ENCODE measurements around the gene CDKN2B-AS1. TPM values are rescaled to one million over a fixed set of nuclear protein-coding genes. Genes with fewer than 3 reads are reported as not detected.

CDKN2B-AS1 gene
- total RNA-seq, 1 donor from 2014 or later = 3.5 TPM

DNA sequence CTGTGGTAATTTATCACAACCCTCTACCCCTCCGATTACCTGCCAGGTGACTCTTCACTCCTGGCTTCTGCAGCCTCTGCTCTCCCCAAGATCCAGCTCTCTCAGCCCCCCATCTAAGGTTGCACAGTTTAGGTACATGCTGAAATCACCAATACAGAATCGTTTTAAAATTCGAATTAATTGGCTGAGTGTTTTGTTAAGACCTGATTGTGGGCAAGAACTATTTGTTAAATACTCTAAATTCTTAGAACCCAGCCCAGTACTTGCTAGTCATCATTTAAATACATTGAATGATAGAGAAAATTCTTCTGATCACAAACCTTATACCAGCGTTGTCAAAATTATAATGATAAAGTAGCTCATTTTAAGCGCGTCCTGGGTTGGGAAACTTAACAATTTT is 162.0 kb downstream of the CDKN2B-AS1 start:
- no peak for TF ChIP-seq CTCF (IDR thresholded peaks at IDR 0.05)
- Mint-ChIP-seq H3K4me1 (ENCODE audit: low read depth) (peaks cover 43% of the 10 kb centered on the region), H3K9me3 (ENCODE audit: low read depth) (no peaks in the 10 kb centered on the region), H3K4me3 (ENCODE audit: unreplicated experiment) (no peak overlapping the region), H3K27me3 (ENCODE audit: low read depth) (no peaks in the 10 kb centered on the region), H3K27ac (ENCODE audit: unreplicated experiment) (no peak overlapping the region), H3K36me3 (ENCODE audit: low read depth) (peaks cover 1% of the 10 kb centered on the region)
- no peak for DNase-seq (ENCODE audit: low spot score)

GRCh38 chr9:22157276-22157675 is 162.7 kb downstream of the CDKN2B-AS1 start:
- Mint-ChIP-seq H3K4me1 (ENCODE audit: low read depth) (peaks cover 43% of the 10 kb centered on the region), H3K27me3 (ENCODE audit: low read depth) (peaks cover 2% of the 10 kb centered on the region), H3K9me3 (ENCODE audit: low read depth) (no peaks in the 10 kb centered on the region), H3K36me3 (ENCODE audit: low read depth) (no peaks in the 10 kb centered on the region), H3K4me3 (ENCODE audit: unreplicated experiment) (no peak overlapping the region), H3K27ac (ENCODE audit: unreplicated experiment) (peak overlapping the region; percentile 69)
- DNase-seq (ENCODE audit: low spot score) = no peak
- no peak for TF ChIP-seq CTCF (IDR thresholded peaks at IDR 0.05)

DNA sequence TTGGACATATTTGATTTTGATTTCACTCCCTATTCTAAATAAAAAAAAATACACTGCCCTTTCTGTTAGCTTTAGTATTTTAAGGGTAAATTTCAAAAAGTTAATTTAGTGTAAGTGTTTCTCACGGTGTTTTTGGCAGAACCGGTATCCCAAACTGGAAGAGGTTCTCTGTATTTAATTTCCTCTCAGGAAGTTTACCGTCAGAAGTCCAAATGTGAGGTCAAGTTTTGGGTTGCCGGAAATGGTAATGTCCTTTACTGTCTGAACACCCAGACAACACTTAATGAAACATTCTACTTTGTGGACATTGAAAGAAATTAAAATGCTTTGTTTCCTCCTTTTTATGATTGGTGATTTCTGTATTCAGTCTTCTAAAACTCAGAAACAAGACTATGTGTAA is 163.2 kb downstream of the CDKN2B-AS1 start:
- Mint-ChIP-seq H3K9me3 (ENCODE audit: low read depth) (no peaks in the 10 kb centered on the region), H3K27me3 (ENCODE audit: low read depth) (peaks cover 2% of the 10 kb centered on the region), H3K4me1 (ENCODE audit: low read depth) (peaks cover 42% of the 10 kb centered on the region), H3K36me3 (ENCODE audit: low read depth) (no peaks in the 10 kb centered on the region), H3K27ac (ENCODE audit: unreplicated experiment) (peak overlapping the region; percentile 32), H3K4me3 (ENCODE audit: unreplicated experiment) (no peak overlapping the region)
- no peak for TF ChIP-seq CTCF (IDR thresholded peaks at IDR 0.05)
- no peak for DNase-seq (ENCODE audit: low spot score)

DNA sequence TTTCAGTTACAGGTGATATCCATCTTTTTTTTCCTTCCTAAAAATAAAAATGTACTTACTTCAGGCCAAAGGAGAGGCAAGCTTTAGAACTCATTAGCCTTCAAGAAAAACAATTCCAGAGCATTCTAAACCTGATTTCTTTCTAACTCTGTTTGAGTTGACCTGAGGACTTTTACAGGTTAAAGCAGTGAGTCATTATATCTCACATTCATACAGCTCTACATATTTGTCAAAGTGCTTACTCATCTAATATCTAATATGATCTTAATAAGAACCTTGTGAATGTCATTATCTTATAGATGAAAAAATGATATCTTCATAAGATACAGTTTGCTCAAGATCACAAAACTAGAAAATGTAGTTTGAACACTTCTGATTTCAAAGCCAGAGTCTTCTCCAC is 163.7 kb downstream of the CDKN2B-AS1 start:
- no peak for DNase-seq (ENCODE audit: low spot score)
- TF ChIP-seq CTCF (IDR thresholded peaks at IDR 0.05) = no peak
- no peaks in the 10 kb centered on the region for H3K36me3 Mint-ChIP-seq (ENCODE audit: low read depth)
- H3K9me3 Mint-ChIP-seq (ENCODE audit: low read depth) = no peaks in the 10 kb centered on the region
- peaks cover 2% of the 10 kb centered on the region for H3K27me3 Mint-ChIP-seq (ENCODE audit: low read depth)
- H3K27ac Mint-ChIP-seq (ENCODE audit: unreplicated experiment) = no peak overlapping the region
- H3K4me3 Mint-ChIP-seq (ENCODE audit: unreplicated experiment) = no peak overlapping the region
- peaks cover 39% of the 10 kb centered on the region for H3K4me1 Mint-ChIP-seq (ENCODE audit: low read depth)

GRCh38 chr9:22158927-22159346 is 164.3 kb downstream of the CDKN2B-AS1 start:
- H3K4me1 Mint-ChIP-seq (ENCODE audit: low read depth) = peaks cover 39% of the 10 kb centered on the region

More at GRCh38 chr9:22158927-22159346, 164.3 kb downstream of the CDKN2B-AS1 start:
- H3K27ac Mint-ChIP-seq (ENCODE audit: unreplicated experiment) = no peak overlapping the region
- no peaks in the 10 kb centered on the region for H3K36me3 Mint-ChIP-seq (ENCODE audit: low read depth)
- no peak overlapping the region for H3K4me3 Mint-ChIP-seq (ENCODE audit: unreplicated experiment)
- no peak for DNase-seq (ENCODE audit: low spot score)
- no peak for TF ChIP-seq CTCF (IDR thresholded peaks at IDR 0.05)
- H3K27me3 Mint-ChIP-seq (ENCODE audit: low read depth) = peaks cover 2% of the 10 kb centered on the region
- H3K9me3 Mint-ChIP-seq (ENCODE audit: low read depth) = no peaks in the 10 kb centered on the region

Measured in chondrocyte (in vitro differentiated cells).